Neural cell (in vitro differentiated cells): ENCODE data around the gene SYT15. TPM values are rescaled to one million over a fixed set of nuclear protein-coding genes. Genes with fewer than 3 reads are reported as not detected.

ENCODE experiments used
- H2AFZ ChIP-seq: fragments of 200-600, 300-800 bp; sonication (generic), shearing (Covaris generic); 2 replicates; pipeline ENCODE4 v1.6.0; 2014; ENCODE audit warnings: low read depth, mild to moderate bottlenecking, antibody characterized with exemption, low read length, moderate library complexity
- H3F3A ChIP-seq: fragments of 200-600 bp; shearing (Covaris generic); 2 replicates; pipeline ENCODE4 v1.6.1; 2016; ENCODE audit warnings: mild to moderate bottlenecking, moderate library complexity, mixed read lengths, antibody characterized with exemption, low read length; ENCODE audit not compliant: insufficient read depth, poor library complexity, severe bottlenecking
- H3K27ac ChIP-seq: fragments of 200-600, 300-800 bp; sonication (generic), shearing (Covaris generic); 2 replicates; pipeline ENCODE4 v1.5.1; 2014; ENCODE audit warnings: mild to moderate bottlenecking, low read length, moderate library complexity
- H3K27me3 ChIP-seq: fragments of 300-800, 200-600 bp; sonication (generic), shearing (Covaris generic); 2 replicates; pipeline ENCODE4 v1.6.0; 2014; ENCODE audit warnings: mild to moderate bottlenecking, low read depth, low read length, moderate library complexity; ENCODE audit not compliant: insufficient read depth
- H3K36me3 ChIP-seq: fragments of 300-800, 200-600 bp; sonication (generic), shearing (Covaris generic); 2 replicates; pipeline ENCODE4 v1.5.1; 2014; ENCODE audit warnings: mild to moderate bottlenecking, antibody characterized with exemption, low read length, moderate library complexity; ENCODE audit not compliant: insufficient read depth
- H3K4me2 ChIP-seq: fragments of 300-800, 200-600 bp; sonication (generic), shearing (Covaris generic); 2 replicates; pipeline ENCODE4 v1.6.0; 2014; ENCODE audit warnings: mild to moderate bottlenecking, low read length
- H3K4me3 ChIP-seq: fragments of 300-800, 200-600 bp; sonication (generic), shearing (Covaris generic); 2 replicates; pipeline ENCODE4 v1.5.1; 2014; ENCODE audit warnings: mild to moderate bottlenecking, low read length, moderate library complexity
- H3K79me2 ChIP-seq: fragments of 200-600 bp; shearing (Covaris generic); replicated peaks from 2 replicates; pipeline ENCODE4 v1.6.0; 2014; ENCODE audit warnings: mild to moderate bottlenecking, low read length, moderate library complexity; ENCODE audit not compliant: insufficient read depth
- H3K9ac ChIP-seq: fragments of 300-800, 200-600 bp; sonication (generic), shearing (Covaris generic); 2 replicates; pipeline ENCODE4 v1.6.1; 2016; ENCODE audit warnings: mild to moderate bottlenecking, low read length, mixed read lengths
- H3K9me2 ChIP-seq: fragments of 200-600 bp; shearing (Covaris generic); 2 replicates; pipeline ENCODE4 v1.6.1; 2016; ENCODE audit warnings: mild to moderate bottlenecking, low read length, mixed read lengths; ENCODE audit not compliant: insufficient read depth
- H3K9me3 ChIP-seq: fragments of 200-600, 300-800 bp; sonication (generic), shearing (Covaris generic); 2 replicates; pipeline ENCODE4 v1.6.1; 2016; ENCODE audit warnings: mild to moderate bottlenecking, mixed run types, low read length, moderate library complexity, mixed read lengths
- H4K20me1 ChIP-seq: fragments of 200-600 bp; shearing (Covaris generic); 2 replicates; pipeline ENCODE4 v1.6.1; 2016; ENCODE audit warnings: mild to moderate bottlenecking, mixed run types; ENCODE audit not compliant: insufficient read depth
- CTCF ChIP-seq: fragments of 450-650 bp; IDR thresholded peaks from 2 replicates; pipeline ENCODE4 v1.5.1; 2014; ENCODE audit warnings: antibody characterized with exemption, mild to moderate bottlenecking, moderate library complexity; ENCODE audit not compliant: poor library complexity, severe bottlenecking
- EP300 ChIP-seq: fragments of 450-650 bp; conservative IDR thresholded peaks from 2 replicates; pipeline ENCODE4 v1.6.1; 2014; ENCODE audit warnings: antibody characterized with exemption, mild to moderate bottlenecking, moderate library complexity; ENCODE audit not compliant: poor library complexity, severe bottlenecking
- EZH2 ChIP-seq: fragments of 200-600, 300-800 bp; shearing (Covaris generic), sonication (generic); IDR thresholded peaks from 2 replicates; pipeline ENCODE4 v1.6.1; 2014; ENCODE audit warnings: antibody characterized with exemption, low read length, borderline replicate concordance, mild to moderate bottlenecking; ENCODE audit not compliant: insufficient read depth, poor library complexity, severe bottlenecking
- MXI1 ChIP-seq: fragments of 450-650 bp; conservative IDR thresholded peaks from 2 replicates; pipeline ENCODE4 v1.6.1; 2014; ENCODE audit warnings: antibody characterized with exemption, mild to moderate bottlenecking; ENCODE audit not compliant: poor library complexity, severe bottlenecking
- POLR2AphosphoS5 ChIP-seq: IDR thresholded peaks from 2 replicates; pipeline ENCODE4 v1.6.1; 2012
- RAD21 ChIP-seq: fragments of 450-650 bp; conservative IDR thresholded peaks from 2 replicates; pipeline ENCODE4 v1.6.1; 2014; ENCODE audit warnings: antibody characterized with exemption, mild to moderate bottlenecking, moderate library complexity
- REST ChIP-seq: IDR thresholded peaks from 2 replicates; pipeline ENCODE4 v1.6.1; 2012; ENCODE audit warnings: borderline replicate concordance
- SMC3 ChIP-seq: fragments of 450-650 bp; conservative IDR thresholded peaks from 2 replicates; pipeline ENCODE4 v1.6.1; 2014; ENCODE audit warnings: antibody characterized with exemption, mild to moderate bottlenecking, moderate library complexity; ENCODE audit not compliant: poor library complexity
- TAF1 ChIP-seq: IDR thresholded peaks from 2 replicates; pipeline ENCODE4 v1.6.1; 2012; ENCODE audit warnings: low read depth
- polyA plus RNA-seq: library from polyadenylated mRNA; depleted of rRNA; stranded (reverse); fragments of >200 nt; gene quantifications from 2 replicates; pipeline ENCODE4 v1.2.3, GENCODE V29; 2014

The SYT15 gene
- polyA plus RNA-seq, 1 donor from 2014 or later: not detected

- no peak overlapping the region for H3K4me3 ChIP-seq
- H3K9ac ChIP-seq: no peak overlapping the region
- no peak overlapping the region for H3K4me2 ChIP-seq
- H3K9me2 ChIP-seq: no peaks in the 10 kb centered on the region
- H2AFZ ChIP-seq: no peak overlapping the region
- no peaks in the 10 kb centered on the region for H3F3A ChIP-seq
- H3K36me3 ChIP-seq: no peaks in the 10 kb centered on the region
- H3K27ac ChIP-seq: no peak overlapping the region
- H3K79me2 ChIP-seq: no peaks in the 10 kb centered on the region
- no peaks in the 10 kb centered on the region for H4K20me1 ChIP-seq
- TF ChIP-seq EZH2 (no peak), REST (no peak), TAF1 (no peak), CTCF (no peak), POLR2AphosphoS5 (no peak), SMC3 (no peak), MXI1 (no peak), RAD21 (no peak), EP300 (no peak)
- H3K27me3 ChIP-seq: no peaks in the 10 kb centered on the region
- H3K9me3 ChIP-seq: no peaks in the 10 kb centered on the region
Observed at GRCh38 chr10:46538155-46538554, 40.8 kb upstream of the SYT15 start.

GRCh38 chr10:46538717-46539426 lies 40.1 kb upstream of the SYT15 start:
- no peak overlapping the region for H2AFZ ChIP-seq
- H4K20me1 ChIP-seq: no peaks in the 10 kb centered on the region
- no peak overlapping the region for H3K27ac ChIP-seq
- H3F3A ChIP-seq: no peaks in the 10 kb centered on the region
- no peaks in the 10 kb centered on the region for H3K36me3 ChIP-seq
- no peaks in the 10 kb centered on the region for H3K27me3 ChIP-seq
- H3K79me2 ChIP-seq: no peaks in the 10 kb centered on the region
- TF ChIP-seq CTCF (no peak), MXI1 (no peak), EP300 (no peak), TAF1 (no peak)
- H3K9ac ChIP-seq: no peak overlapping the region
- no peaks in the 10 kb centered on the region for H3K9me3 ChIP-seq
- H3K4me3 ChIP-seq: no peak overlapping the region
- no peak overlapping the region for H3K4me2 ChIP-seq
- H3K9me2 ChIP-seq: no peaks in the 10 kb centered on the region
